Body of pancreas (tissue), 4 donors: ENCODE results near the gene DVL1.

ENCODE experiments used
- CTCF ChIP-seq, 7 experiments: fragments of 450-650 bp in 4 of 7; fragments of 200-600 bp in 3 of 7; sonication (generic) in 3 of 7; IDR thresholded peaks; one replicate each; pipeline ENCODE4 v1.5.1; 2016 to 2019; ENCODE audit warnings: antibody characterized with exemption in 7 of 7
- POLR2A ChIP-seq, 3 donors: fragments of 450-650 bp; IDR thresholded peaks; one replicate each; pipeline ENCODE4 v1.6.1; 2016; ENCODE audit warnings: antibody characterized with exemption in 3 of 3, mild to moderate bottlenecking in 2 of 3

GRCh38 chr1:1338278-1338677 lies 10.9 kb downstream of the DVL1 start:
- no peak for TF ChIP-seq CTCF (IDR thresholded peaks at IDR 0.05)
- no peak for TF ChIP-seq POLR2A (IDR thresholded peaks at IDR 0.05)
